ENCODE measurements around the gene CYTH3.

DNA sequence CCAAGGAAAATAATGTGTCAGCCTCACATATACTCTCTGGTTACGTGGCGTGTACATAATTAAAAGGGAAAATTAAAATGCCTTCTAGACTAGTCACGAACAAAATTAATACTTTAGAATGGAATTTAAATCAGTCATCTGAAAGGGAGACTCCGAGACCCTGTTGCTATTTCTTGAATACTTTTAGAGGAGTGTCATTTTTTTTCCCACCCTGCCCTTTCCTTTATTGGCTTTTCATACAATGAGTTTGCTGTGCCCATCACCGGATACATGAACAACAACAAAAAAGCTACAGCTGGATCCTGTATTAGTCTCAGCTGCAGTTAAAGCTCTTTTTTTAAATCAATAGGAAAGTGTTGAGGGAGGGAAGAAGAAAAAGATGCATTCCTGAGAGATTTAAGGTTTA is 20.1 kb downstream of the CYTH3 start:
- TF ChIP-seq, protein P1, sequence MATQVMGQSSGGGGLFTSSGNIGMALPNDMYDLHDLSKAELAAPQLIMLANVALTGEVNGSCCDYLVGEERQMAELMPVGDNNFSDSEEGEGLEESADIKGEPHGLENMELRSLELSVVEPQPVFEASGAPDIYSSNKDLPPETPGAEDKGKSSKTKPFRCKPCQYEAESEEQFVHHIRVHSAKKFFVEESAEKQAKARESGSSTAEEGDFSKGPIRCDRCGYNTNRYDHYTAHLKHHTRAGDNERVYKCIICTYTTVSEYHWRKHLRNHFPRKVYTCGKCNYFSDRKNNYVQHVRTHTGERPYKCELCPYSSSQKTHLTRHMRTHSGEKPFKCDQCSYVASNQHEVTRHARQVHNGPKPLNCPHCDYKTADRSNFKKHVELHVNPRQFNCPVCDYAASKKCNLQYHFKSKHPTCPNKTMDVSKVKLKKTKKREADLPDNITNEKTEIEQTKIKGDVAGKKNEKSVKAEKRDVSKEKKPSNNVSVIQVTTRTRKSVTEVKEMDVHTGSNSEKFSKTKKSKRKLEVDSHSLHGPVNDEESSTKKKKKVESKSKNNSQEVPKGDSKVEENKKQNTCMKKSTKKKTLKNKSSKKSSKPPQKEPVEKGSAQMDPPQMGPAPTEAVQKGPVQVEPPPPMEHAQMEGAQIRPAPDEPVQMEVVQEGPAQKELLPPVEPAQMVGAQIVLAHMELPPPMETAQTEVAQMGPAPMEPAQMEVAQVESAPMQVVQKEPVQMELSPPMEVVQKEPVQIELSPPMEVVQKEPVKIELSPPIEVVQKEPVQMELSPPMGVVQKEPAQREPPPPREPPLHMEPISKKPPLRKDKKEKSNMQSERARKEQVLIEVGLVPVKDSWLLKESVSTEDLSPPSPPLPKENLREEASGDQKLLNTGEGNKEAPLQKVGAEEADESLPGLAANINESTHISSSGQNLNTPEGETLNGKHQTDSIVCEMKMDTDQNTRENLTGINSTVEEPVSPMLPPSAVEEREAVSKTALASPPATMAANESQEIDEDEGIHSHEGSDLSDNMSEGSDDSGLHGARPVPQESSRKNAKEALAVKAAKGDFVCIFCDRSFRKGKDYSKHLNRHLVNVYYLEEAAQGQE (IDR thresholded peaks at IDR 0.05; ENCODE audit: insufficient replicate concordance, low read depth): no peak
- TF ChIP-seq, protein P2, sequence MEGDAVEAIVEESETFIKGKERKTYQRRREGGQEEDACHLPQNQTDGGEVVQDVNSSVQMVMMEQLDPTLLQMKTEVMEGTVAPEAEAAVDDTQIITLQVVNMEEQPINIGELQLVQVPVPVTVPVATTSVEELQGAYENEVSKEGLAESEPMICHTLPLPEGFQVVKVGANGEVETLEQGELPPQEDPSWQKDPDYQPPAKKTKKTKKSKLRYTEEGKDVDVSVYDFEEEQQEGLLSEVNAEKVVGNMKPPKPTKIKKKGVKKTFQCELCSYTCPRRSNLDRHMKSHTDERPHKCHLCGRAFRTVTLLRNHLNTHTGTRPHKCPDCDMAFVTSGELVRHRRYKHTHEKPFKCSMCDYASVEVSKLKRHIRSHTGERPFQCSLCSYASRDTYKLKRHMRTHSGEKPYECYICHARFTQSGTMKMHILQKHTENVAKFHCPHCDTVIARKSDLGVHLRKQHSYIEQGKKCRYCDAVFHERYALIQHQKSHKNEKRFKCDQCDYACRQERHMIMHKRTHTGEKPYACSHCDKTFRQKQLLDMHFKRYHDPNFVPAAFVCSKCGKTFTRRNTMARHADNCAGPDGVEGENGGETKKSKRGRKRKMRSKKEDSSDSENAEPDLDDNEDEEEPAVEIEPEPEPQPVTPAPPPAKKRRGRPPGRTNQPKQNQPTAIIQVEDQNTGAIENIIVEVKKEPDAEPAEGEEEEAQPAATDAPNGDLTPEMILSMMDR (IDR thresholded peaks at IDR 0.05; ENCODE audit: insufficient read depth, low read length): no peak
- TF ChIP-seq POLR2AphosphoS5 (IDR thresholded peaks at IDR 0.05; ENCODE audit: low read depth): no peak
- TF ChIP-seq GABPA (IDR thresholded peaks at IDR 0.05; ENCODE audit: low read depth): no peak

All from HL-60 (cell line).